Activated naive CD4-positive, alpha-beta T cell treated with anti-CD3 and anti-CD28 coated beads, Interleukin-2, amount 10 ng/mL, durations not matched to agents 7 days and 5 days (primary cell): ENCODE measurements around the gene ALMS1.
A peak's percentile ranks its signal among the peaks of the same experiment; 100 is the strongest.
"Not testable (repeated sequence)": the region's sequence is repeated elsewhere in the genome, so short reads cannot be mapped to it uniquely, and the experiment has no call there.

Source experiments
- CTCF ChIA-PET: fragments of 350-600 bp; sonication (Branson Sonifier 250); formaldehyde crosslinking; loops from one replicate; lab custom pipeline; 2021; ENCODE audit warnings: antibody characterized with exemption; lab: Charles Lee
- DNase-seq: peaks from one replicate; pipeline ENCODE4 v3.0.0-alpha.2; 2020
- H3K27ac Mint-ChIP-seq: one replicate; pipeline ENCODE4 v1.8.0; 2021; ENCODE audit warnings: mild to moderate bottlenecking, moderate library complexity, mixed read lengths
- H3K27me3 Mint-ChIP-seq: one replicate; pipeline ENCODE4 v1.8.0; 2021; ENCODE audit warnings: mild to moderate bottlenecking, mixed read lengths
- H3K36me3 Mint-ChIP-seq: one replicate; pipeline ENCODE4 v1.8.0; 2021; ENCODE audit warnings: mixed read lengths
- H3K4me1 Mint-ChIP-seq: one replicate; pipeline ENCODE4 v1.8.0; 2021; ENCODE audit warnings: mixed read lengths
- H3K4me3 Mint-ChIP-seq: one replicate; pipeline ENCODE4 v1.8.0; 2021; ENCODE audit warnings: mild to moderate bottlenecking, moderate library complexity, mixed read lengths
- H3K9me3 Mint-ChIP-seq: one replicate; pipeline ENCODE4 v1.8.0; 2021; ENCODE audit warnings: mixed read lengths

ALMS1 gene

GRCh38 chr2:73385504-73386341 lies at the start of gene ALMS1:
Gene ALMS1, plus strand, starts transcription at chr2:73385836. Its CDS starts 33 bp downstream, at chr2:73385869.
- Mint-ChIP-seq H3K4me1 (peaks cover 32% of the 10 kb centered on the region), H3K4me3 (peak within 1 kb of the TSS; percentile 91), H3K36me3 (peaks cover 7% of the 10 kb centered on the region), H3K27ac (peak within 1 kb of the TSS; percentile 93), H3K9me3 (no peaks in the 10 kb centered on the region), H3K27me3 (peaks cover 8% of the 10 kb centered on the region)
- peak; percentile 92 for DNase-seq
- CTCF ChIA-PET: interaction anchor here (0.9 kb wide), 1 partner anchor 96 kb away, joined by 3 read pairs; no protein-coding TSS in a partner anchor

DNA sequence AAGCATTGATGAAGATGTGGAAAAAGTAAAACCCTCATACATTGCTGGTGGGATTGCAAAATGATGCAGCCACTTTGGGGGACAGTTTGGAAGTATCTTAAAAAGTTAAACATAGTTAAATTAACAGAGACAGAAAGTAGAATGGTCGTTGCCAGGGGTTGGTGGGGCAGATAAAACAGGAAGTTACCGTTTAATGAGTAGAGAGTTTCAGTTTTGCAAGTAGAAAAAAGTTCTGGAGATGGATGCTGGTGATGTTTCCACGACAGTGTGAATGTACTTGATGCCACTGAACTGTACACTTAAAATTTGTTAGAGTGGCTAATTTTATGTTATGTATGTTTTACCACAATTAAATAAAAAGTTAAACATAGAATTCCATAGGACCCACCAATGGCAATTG lies 47.8 kb upstream of the ALMS1 start:
- Mint-ChIP-seq H3K9me3 (no peaks in the 10 kb centered on the region), H3K27ac (no peak overlapping the region), H3K36me3 (no peaks in the 10 kb centered on the region), H3K4me1 (peaks cover 2% of the 10 kb centered on the region), H3K4me3 (no peak overlapping the region), H3K27me3 (peaks cover 15% of the 10 kb centered on the region)
- CTCF ChIA-PET: no interaction called here
- DNase-seq: no peak

DNA sequence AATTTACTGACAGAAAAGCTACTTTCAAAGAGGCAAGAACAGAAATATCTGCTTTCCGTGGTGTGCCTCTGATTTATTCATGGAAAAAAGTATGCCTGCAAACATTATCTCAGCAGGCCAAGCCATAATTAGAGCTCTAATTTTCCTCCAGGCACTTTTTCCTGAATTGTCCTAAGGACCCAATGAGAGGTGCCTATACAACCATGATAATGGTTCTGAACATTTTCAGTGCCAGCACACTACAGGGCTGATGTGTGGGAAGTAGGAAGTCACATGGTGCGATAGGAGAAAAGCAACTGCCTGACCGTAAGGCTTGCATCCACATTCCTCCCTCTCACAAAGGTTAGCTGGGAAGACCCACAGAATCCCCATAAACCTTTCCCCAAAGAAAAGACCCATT lies 46.4 kb upstream of the ALMS1 start:
- H3K4me3 Mint-ChIP-seq: no peak overlapping the region
- no peaks in the 10 kb centered on the region for H3K9me3 Mint-ChIP-seq
- no peaks in the 10 kb centered on the region for H3K36me3 Mint-ChIP-seq
- DNase-seq: no peak
- H3K27ac Mint-ChIP-seq: no peak overlapping the region
- peaks cover 2% of the 10 kb centered on the region for H3K4me1 Mint-ChIP-seq
- CTCF ChIA-PET: no interaction called here
- peaks cover 12% of the 10 kb centered on the region for H3K27me3 Mint-ChIP-seq

- H3K4me3 Mint-ChIP-seq: no peak overlapping the region
- CTCF ChIA-PET: no interaction called here
- no peak overlapping the region for H3K27ac Mint-ChIP-seq
- no peaks in the 10 kb centered on the region for H3K27me3 Mint-ChIP-seq
- H3K36me3 Mint-ChIP-seq: no peaks in the 10 kb centered on the region
- peaks cover 2% of the 10 kb centered on the region for H3K4me1 Mint-ChIP-seq
- no peaks in the 10 kb centered on the region for H3K9me3 Mint-ChIP-seq
- DNase-seq: no peak
Observed at GRCh38 chr2:73341039-73341438, 44.6 kb upstream of the ALMS1 start.

DNA sequence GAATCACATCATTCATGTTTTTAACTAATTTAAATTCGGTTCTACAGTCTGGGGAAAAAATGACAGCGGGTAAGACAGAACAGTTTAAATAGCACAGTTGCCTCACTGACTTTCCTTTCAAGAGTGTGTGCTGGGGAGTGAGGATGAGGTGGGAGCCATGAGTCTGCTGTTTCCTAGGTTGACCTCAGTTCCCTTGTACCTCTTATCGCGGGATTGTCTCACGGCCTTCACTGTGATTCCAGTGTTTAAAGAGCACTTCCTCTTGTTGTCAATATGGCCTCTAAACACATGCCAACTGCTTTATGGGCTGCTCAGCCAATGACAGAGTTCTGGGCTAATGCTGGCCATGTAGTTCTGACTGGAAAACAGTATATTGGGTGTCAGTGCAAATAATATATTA lies 41.6 kb upstream of the ALMS1 start:
- H3K4me3 Mint-ChIP-seq: no peak overlapping the region
- CTCF ChIA-PET: no interaction called here

GRCh38 chr2:73344747-73345146 lies 40.9 kb upstream of the ALMS1 start:
- H3K27me3 Mint-ChIP-seq, CTCF ChIA-PET: not testable (repeated sequence)

More for the DNA sequence above, 41.6 kb upstream of the ALMS1 start:
- H3K27me3 Mint-ChIP-seq: peaks cover 3% of the 10 kb centered on the region
- H3K27ac Mint-ChIP-seq: no peak overlapping the region
- no peak for DNase-seq
- H3K4me1 Mint-ChIP-seq: no peaks in the 10 kb centered on the region
- no peaks in the 10 kb centered on the region for H3K9me3 Mint-ChIP-seq
- H3K36me3 Mint-ChIP-seq: no peaks in the 10 kb centered on the region

DNA sequence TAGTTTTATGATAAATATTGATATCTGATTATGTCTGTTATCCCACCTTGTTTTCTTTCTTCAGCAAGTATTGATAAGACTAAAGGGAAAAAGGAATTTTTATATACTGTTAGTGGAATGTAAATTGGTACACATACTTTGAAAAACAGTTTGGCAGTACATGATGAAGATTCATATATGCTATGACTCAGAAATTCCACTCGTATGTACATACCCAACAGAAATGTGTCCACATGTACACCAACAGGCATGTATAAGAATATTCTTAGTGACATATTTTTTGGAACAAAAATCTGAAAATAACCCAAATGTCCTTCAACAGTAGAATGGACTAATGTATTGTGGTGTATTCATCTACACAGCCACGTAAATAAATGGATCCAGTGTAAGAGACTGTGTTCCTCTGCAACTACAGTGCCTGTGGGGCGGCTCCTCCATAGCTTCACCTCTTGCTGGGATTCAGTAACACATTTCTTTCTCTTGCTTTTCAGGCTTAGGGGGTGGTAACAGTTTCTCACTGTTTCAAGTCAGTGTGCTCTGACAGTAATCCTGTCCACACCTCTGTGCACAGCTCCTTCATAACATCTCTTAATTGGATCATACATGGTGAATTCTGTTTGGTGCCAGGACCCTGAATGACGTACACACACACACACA lies 35.5 kb upstream of the ALMS1 start:
- H3K27me3 Mint-ChIP-seq: peaks cover 3% of the 10 kb centered on the region
- no peak overlapping the region for H3K27ac Mint-ChIP-seq
- H3K4me1 Mint-ChIP-seq: no peaks in the 10 kb centered on the region
- CTCF ChIA-PET: no interaction called here
- H3K9me3 Mint-ChIP-seq: no peaks in the 10 kb centered on the region
- no peak for DNase-seq
- no peak overlapping the region for H3K4me3 Mint-ChIP-seq
- H3K36me3 Mint-ChIP-seq: no peaks in the 10 kb centered on the region

More at GRCh38 chr2:73344747-73345146, 40.9 kb upstream of the ALMS1 start:
- H3K27ac Mint-ChIP-seq, H3K4me1 Mint-ChIP-seq, H3K4me3 Mint-ChIP-seq, H3K36me3 Mint-ChIP-seq, DNase-seq, H3K9me3 Mint-ChIP-seq: not testable (repeated sequence)

- CTCF ChIA-PET: no interaction called here
- Mint-ChIP-seq H3K4me1 (no peaks in the 10 kb centered on the region), H3K27me3 (peaks cover 6% of the 10 kb centered on the region), H3K27ac (no peak overlapping the region), H3K9me3 (no peaks in the 10 kb centered on the region), H3K4me3 (no peak overlapping the region), H3K36me3 (peaks cover 1% of the 10 kb centered on the region)
- DNase-seq: no peak
Observed at GRCh38 chr2:73356097-73356496, 29.5 kb upstream of the ALMS1 start.

DNA sequence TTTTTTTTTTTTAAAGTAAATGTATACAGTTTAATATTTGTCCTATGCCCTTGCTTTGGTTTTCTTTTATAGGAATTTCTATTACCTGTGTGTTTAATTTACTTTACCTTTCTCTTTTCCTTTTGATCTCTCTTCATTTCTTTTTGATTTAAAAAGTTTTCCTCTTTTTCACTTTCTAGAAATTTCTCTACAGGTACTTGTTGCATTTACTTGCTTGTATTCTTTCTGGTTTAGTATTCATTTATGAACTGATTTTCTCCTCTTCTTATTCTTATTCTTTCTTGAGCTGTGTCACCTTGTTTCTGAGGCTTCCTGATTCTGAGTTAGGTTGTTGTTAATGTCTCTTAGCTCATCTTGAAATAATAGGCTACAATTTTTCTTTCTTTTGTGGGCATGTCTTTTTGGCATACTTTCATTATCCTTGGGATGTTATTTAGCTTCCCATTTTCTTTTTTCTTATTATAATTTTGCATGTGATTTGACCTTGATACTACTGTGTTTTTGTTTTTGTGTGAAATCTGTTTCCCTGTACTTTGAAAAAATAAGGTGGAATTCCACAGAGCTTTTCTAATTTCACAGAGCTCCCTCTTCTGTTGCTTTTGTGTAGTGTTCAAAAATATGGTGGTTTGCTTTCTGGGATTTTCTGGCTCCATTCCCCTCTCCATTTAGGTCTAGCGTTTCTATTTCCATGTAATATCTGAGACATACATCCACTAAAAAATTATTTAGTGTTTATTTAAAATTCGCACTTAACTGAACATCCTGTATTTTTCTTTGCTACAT lies 25.5 kb upstream of the ALMS1 start:
- DNase-seq: no peak
- Mint-ChIP-seq H3K4me1 (no peaks in the 10 kb centered on the region), H3K4me3 (no peak overlapping the region), H3K27me3 (peaks cover 6% of the 10 kb centered on the region), H3K27ac (no peak overlapping the region), H3K9me3 (no peaks in the 10 kb centered on the region), H3K36me3 (peaks cover 1% of the 10 kb centered on the region)
- CTCF ChIA-PET: no interaction called here

DNA sequence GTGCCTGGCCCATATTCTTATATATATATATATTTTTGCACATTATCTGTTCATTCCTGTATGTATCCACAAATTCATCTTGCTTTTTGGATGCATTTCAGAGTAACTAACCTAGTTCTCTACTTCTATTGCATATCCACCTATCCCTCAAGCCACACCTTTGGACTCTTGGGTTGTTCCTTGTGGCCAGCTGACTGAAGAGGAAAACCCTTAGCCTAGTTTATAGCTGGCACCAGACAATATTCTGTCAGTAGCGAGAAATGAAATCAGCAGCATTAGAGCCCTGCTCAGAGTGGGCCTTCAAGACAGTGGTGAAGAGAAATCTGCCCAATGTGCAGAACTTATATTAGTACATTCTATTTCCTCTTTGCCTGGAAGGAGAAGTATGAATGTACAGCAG lies 19.6 kb upstream of the ALMS1 start:
- Mint-ChIP-seq H3K36me3 (no peaks in the 10 kb centered on the region), H3K27ac (no peak overlapping the region), H3K27me3 (peaks cover 8% of the 10 kb centered on the region), H3K9me3 (no peaks in the 10 kb centered on the region), H3K4me1 (no peaks in the 10 kb centered on the region), H3K4me3 (no peak overlapping the region)
- CTCF ChIA-PET: no interaction called here
- no peak for DNase-seq

- H3K9me3 Mint-ChIP-seq: no peaks in the 10 kb centered on the region
- no peak for DNase-seq
- CTCF ChIA-PET: no interaction called here
- no peak overlapping the region for H3K4me3 Mint-ChIP-seq
- H3K27ac Mint-ChIP-seq: no peak overlapping the region
- H3K36me3 Mint-ChIP-seq: no peaks in the 10 kb centered on the region
- peaks cover 18% of the 10 kb centered on the region for H3K27me3 Mint-ChIP-seq
- H3K4me1 Mint-ChIP-seq: no peaks in the 10 kb centered on the region
Observed at GRCh38 chr2:73368781-73369180, 16.9 kb upstream of the ALMS1 start.

GRCh38 chr2:73370348-73370747 lies 15.3 kb upstream of the ALMS1 start:
- no peak overlapping the region for H3K4me3 Mint-ChIP-seq
- CTCF ChIA-PET: no interaction called here

DNA sequence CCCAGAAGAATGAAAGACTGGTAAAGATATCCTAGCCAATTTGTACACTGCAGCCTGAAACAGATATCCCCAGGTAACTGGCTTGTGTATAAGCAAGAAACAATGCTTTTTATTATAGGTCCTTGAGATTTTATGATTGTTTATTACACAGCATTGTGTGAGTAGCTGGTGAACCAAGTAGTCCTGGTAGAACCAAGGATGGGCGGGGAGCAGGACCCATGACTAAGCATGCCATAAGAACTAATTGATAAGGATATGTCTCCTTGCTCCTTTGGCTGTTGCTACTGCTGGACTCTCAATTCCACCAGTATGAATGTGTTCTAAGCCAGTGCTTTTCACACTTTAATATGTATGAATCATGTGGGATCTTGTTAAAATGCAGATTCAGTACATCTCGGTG lies 12.3 kb upstream of the ALMS1 start:
- Mint-ChIP-seq H3K4me1 (no peaks in the 10 kb centered on the region), H3K4me3 (no peak overlapping the region), H3K27ac (no peak overlapping the region), H3K27me3 (peaks cover 35% of the 10 kb centered on the region), H3K36me3 (no peaks in the 10 kb centered on the region), H3K9me3 (peaks cover 7% of the 10 kb centered on the region)
- CTCF ChIA-PET: no interaction called here
- no peak for DNase-seq

More at GRCh38 chr2:73370348-73370747, 15.3 kb upstream of the ALMS1 start:
- H3K36me3 Mint-ChIP-seq: no peaks in the 10 kb centered on the region
- H3K27me3 Mint-ChIP-seq: peaks cover 25% of the 10 kb centered on the region
- H3K27ac Mint-ChIP-seq: no peak overlapping the region
- H3K9me3 Mint-ChIP-seq: no peaks in the 10 kb centered on the region
- H3K4me1 Mint-ChIP-seq: no peaks in the 10 kb centered on the region
- DNase-seq: no peak

GRCh38 chr2:73374269-73374668 lies 11.4 kb upstream of the ALMS1 start:
- no peaks in the 10 kb centered on the region for H3K36me3 Mint-ChIP-seq
- no peak for DNase-seq
- CTCF ChIA-PET: no interaction called here
- no peaks in the 10 kb centered on the region for H3K4me1 Mint-ChIP-seq
- H3K4me3 Mint-ChIP-seq: no peak overlapping the region
- no peak overlapping the region for H3K27ac Mint-ChIP-seq
- H3K9me3 Mint-ChIP-seq: peaks cover 7% of the 10 kb centered on the region
- peaks cover 37% of the 10 kb centered on the region for H3K27me3 Mint-ChIP-seq
